ENCODE data around the gene LCN2.

GRCh38 chr9:128104171-128104618 is 45.1 kb upstream of the LCN2 start:
- TF ChIP-seq POLR2AphosphoS5 (IDR thresholded peaks at IDR 0.05; ENCODE audit: low read depth, low read length) = no peak
- no peak for TF ChIP-seq TAF1 (IDR thresholded peaks at IDR 0.05; ENCODE audit: borderline replicate concordance, insufficient read depth, low read length)
- TF ChIP-seq, protein P1, sequence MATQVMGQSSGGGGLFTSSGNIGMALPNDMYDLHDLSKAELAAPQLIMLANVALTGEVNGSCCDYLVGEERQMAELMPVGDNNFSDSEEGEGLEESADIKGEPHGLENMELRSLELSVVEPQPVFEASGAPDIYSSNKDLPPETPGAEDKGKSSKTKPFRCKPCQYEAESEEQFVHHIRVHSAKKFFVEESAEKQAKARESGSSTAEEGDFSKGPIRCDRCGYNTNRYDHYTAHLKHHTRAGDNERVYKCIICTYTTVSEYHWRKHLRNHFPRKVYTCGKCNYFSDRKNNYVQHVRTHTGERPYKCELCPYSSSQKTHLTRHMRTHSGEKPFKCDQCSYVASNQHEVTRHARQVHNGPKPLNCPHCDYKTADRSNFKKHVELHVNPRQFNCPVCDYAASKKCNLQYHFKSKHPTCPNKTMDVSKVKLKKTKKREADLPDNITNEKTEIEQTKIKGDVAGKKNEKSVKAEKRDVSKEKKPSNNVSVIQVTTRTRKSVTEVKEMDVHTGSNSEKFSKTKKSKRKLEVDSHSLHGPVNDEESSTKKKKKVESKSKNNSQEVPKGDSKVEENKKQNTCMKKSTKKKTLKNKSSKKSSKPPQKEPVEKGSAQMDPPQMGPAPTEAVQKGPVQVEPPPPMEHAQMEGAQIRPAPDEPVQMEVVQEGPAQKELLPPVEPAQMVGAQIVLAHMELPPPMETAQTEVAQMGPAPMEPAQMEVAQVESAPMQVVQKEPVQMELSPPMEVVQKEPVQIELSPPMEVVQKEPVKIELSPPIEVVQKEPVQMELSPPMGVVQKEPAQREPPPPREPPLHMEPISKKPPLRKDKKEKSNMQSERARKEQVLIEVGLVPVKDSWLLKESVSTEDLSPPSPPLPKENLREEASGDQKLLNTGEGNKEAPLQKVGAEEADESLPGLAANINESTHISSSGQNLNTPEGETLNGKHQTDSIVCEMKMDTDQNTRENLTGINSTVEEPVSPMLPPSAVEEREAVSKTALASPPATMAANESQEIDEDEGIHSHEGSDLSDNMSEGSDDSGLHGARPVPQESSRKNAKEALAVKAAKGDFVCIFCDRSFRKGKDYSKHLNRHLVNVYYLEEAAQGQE (IDR thresholded peaks at IDR 0.05; ENCODE audit: insufficient read depth in 1 of 2, low read depth in 2 of 2, low read length in 2 of 2) = no peak
- no peak for TF ChIP-seq FOXP2 (optimal IDR thresholded peaks at IDR 0.05; ENCODE audit: borderline replicate concordance, extremely low read depth, extremely low read length, insufficient read depth)
- no peak for TF ChIP-seq SIN3A (IDR thresholded peaks at IDR 0.05; ENCODE audit: borderline replicate concordance, insufficient read depth, low read length)
